ENCODE results near the gene ZMIZ1.

DNA sequence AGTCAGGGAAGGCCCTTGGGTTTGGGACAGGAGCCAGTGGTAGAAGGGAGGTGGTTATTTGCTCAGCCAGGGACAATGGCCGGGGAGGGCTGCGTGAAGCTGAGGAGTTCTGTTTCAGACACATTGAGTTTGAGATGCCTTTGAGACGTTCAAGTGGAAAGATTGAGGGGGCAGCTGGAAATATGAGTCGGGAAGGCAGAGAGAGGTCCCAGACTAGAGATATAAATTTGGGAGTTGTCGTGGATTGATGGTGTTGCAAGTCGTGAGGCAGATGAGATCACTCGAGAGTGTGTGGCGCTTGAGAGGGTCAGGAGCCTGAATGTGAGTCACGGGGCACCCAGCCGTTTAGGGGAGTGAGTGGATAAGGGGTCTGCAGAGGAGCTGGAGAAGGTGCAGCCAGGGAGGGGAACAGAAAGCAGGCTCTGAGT is 73.3 kb downstream of the ZMIZ1 start:
- no peak for TF ChIP-seq EP300 (IDR thresholded peaks at IDR 0.05)
- TF ChIP-seq, protein P1, sequence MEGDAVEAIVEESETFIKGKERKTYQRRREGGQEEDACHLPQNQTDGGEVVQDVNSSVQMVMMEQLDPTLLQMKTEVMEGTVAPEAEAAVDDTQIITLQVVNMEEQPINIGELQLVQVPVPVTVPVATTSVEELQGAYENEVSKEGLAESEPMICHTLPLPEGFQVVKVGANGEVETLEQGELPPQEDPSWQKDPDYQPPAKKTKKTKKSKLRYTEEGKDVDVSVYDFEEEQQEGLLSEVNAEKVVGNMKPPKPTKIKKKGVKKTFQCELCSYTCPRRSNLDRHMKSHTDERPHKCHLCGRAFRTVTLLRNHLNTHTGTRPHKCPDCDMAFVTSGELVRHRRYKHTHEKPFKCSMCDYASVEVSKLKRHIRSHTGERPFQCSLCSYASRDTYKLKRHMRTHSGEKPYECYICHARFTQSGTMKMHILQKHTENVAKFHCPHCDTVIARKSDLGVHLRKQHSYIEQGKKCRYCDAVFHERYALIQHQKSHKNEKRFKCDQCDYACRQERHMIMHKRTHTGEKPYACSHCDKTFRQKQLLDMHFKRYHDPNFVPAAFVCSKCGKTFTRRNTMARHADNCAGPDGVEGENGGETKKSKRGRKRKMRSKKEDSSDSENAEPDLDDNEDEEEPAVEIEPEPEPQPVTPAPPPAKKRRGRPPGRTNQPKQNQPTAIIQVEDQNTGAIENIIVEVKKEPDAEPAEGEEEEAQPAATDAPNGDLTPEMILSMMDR (IDR thresholded peaks at IDR 0.05), result no peak
- no peak for TF ChIP-seq POLR2A (IDR thresholded peaks at IDR 0.05)
